Epithelial cell of prostate (primary cell): ENCODE data around the gene TMPRSS3.

Experiments used
- DNase-seq: peaks from one replicate; pipeline ENCODE4 v3.0.0-alpha.2; 2011; ENCODE audit warnings: low read depth, low spot score
- H3K27ac ChIP-seq: fragments of 450-650 bp; 2 replicates; pipeline ENCODE4 v1.5.1; 2017; ENCODE audit warnings: mild to moderate bottlenecking

TMPRSS3 gene

GRCh38 chr21:42391297-42391696, 4.6 kb downstream of the TMPRSS3 start:
- DNase-seq: no peak

GRCh38 chr21:42390696-42391095, 5.2 kb downstream of the TMPRSS3 start:
- DNase-seq: no peak
- H3K27ac ChIP-seq: no peak overlapping the region

More at GRCh38 chr21:42391297-42391696, 4.6 kb downstream of the TMPRSS3 start:
- no peak overlapping the region for H3K27ac ChIP-seq

- DNase-seq: no peak
- H3K27ac ChIP-seq: no peak overlapping the region
These were observed 5.7 kb downstream of the TMPRSS3 start for GRCh38 chr21:42390193-42390592.

- no peak for DNase-seq
- no peak overlapping the region for H3K27ac ChIP-seq
These were observed 6.4 kb downstream of the TMPRSS3 start for GRCh38 chr21:42389449-42389835.

GRCh38 chr21:42388740-42389448, 7.0 kb downstream of the TMPRSS3 start:
- DNase-seq: no peak
- no peak overlapping the region for H3K27ac ChIP-seq

GRCh38 chr21:42387843-42388340, 8.0 kb downstream of the TMPRSS3 start:
- H3K27ac ChIP-seq: no peak overlapping the region
- no peak for DNase-seq

GRCh38 chr21:42387164-42387563, 8.7 kb downstream of the TMPRSS3 start:
- H3K27ac ChIP-seq: no peak overlapping the region
- no peak for DNase-seq

GRCh38 chr21:42386034-42386591, 9.7 kb downstream of the TMPRSS3 start:
- no peak overlapping the region for H3K27ac ChIP-seq

GRCh38 chr21:42385619-42386018, 10.2 kb downstream of the TMPRSS3 start:
- no peak for DNase-seq
- H3K27ac ChIP-seq: no peak overlapping the region

More at GRCh38 chr21:42386034-42386591, 9.7 kb downstream of the TMPRSS3 start:
- DNase-seq: no peak

GRCh38 chr21:42384989-42385388, 10.9 kb downstream of the TMPRSS3 start:
- no peak for DNase-seq
- no peak overlapping the region for H3K27ac ChIP-seq

- no peak for DNase-seq
- no peak overlapping the region for H3K27ac ChIP-seq
These were observed 11.5 kb downstream of the TMPRSS3 start for GRCh38 chr21:42384156-42384945.

GRCh38 chr21:42383331-42383730, 12.5 kb downstream of the TMPRSS3 start:
- no peak overlapping the region for H3K27ac ChIP-seq
- DNase-seq: no peak

- DNase-seq: no peak
- no peak overlapping the region for H3K27ac ChIP-seq
These were observed 12.9 kb downstream of the TMPRSS3 start for GRCh38 chr21:42382915-42383314.

GRCh38 chr21:42381347-42381984, 14.4 kb downstream of the TMPRSS3 start:
- H3K27ac ChIP-seq: no peak overlapping the region
- no peak for DNase-seq

GRCh38 chr21:42379426-42380215, 16.2 kb downstream of the TMPRSS3 start:
- H3K27ac ChIP-seq: no peak overlapping the region
- no peak for DNase-seq

- H3K27ac ChIP-seq: no peak overlapping the region
- DNase-seq: no peak
These were observed 17.4 kb downstream of the TMPRSS3 start for GRCh38 chr21:42378418-42378817.

GRCh38 chr21:42377951-42378340, 17.9 kb downstream of the TMPRSS3 start:
- no peak for DNase-seq
- H3K27ac ChIP-seq: no peak overlapping the region

- no peak for DNase-seq
- H3K27ac ChIP-seq: no peak overlapping the region
These were observed 18.5 kb downstream of the TMPRSS3 start for GRCh38 chr21:42377211-42377950.

- no peak overlapping the region for H3K27ac ChIP-seq
- no peak for DNase-seq
These were observed 19.4 kb downstream of the TMPRSS3 start for GRCh38 chr21:42376338-42376982.
